GM23248 (cell line): Measurements from ENCODE around the gene ATXN7L3. TPM values are rescaled to one million over a fixed set of nuclear protein-coding genes. Genes with fewer than 3 reads are reported as not detected.
"Not testable (repeated sequence)": the region's sequence is repeated elsewhere in the genome, so short reads cannot be mapped to it uniquely, and the experiment has no call there.

Experiments used
- DNase-seq: peaks from one replicate; pipeline ENCODE4 v3.0.0-alpha.2; 2015
- H2AFZ ChIP-seq: fragments of 200-600 bp; sonication (generic); 2 replicates; pipeline ENCODE4 v1.6.1; 2016; ENCODE audit warnings: antibody characterized with exemption
- H3F3A ChIP-seq: fragments of 200-600 bp; sonication (generic); 2 replicates; pipeline ENCODE4 v1.6.1; 2016; ENCODE audit warnings: mild to moderate bottlenecking, antibody characterized with exemption, mixed run types; ENCODE audit not compliant: insufficient read depth
- H3K27ac ChIP-seq: fragments of 200-600 bp; sonication (generic); 2 replicates; pipeline ENCODE4 v1.5.1; 2016; ENCODE audit warnings: mild to moderate bottlenecking
- H3K27me3 ChIP-seq: fragments of 200-600 bp; sonication (generic); replicated peaks from 2 replicates; pipeline ENCODE4 v1.6.1; 2016; ENCODE audit warnings: mild to moderate bottlenecking; ENCODE audit not compliant: insufficient read depth
- H3K36me3 ChIP-seq: fragments of 200-600 bp; sonication (generic); 2 replicates; pipeline ENCODE4 v1.6.1; 2016; ENCODE audit warnings: low read depth, mild to moderate bottlenecking
- H3K4me1 ChIP-seq: fragments of 200-600 bp; sonication (generic); 2 replicates; pipeline ENCODE4 v1.6.1; 2016; ENCODE audit warnings: mild to moderate bottlenecking; ENCODE audit not compliant: insufficient read depth
- H3K4me2 ChIP-seq: fragments of 200-600 bp; sonication (generic); one replicate; pipeline ENCODE4 v1.6.1; 2016; ENCODE audit warnings: mild to moderate bottlenecking; ENCODE audit not compliant: unreplicated experiment
- H3K4me3 ChIP-seq: fragments of 200-600 bp; sonication (generic); 2 replicates; pipeline ENCODE4 v1.5.1; 2016; ENCODE audit warnings: mild to moderate bottlenecking
- H3K79me2 ChIP-seq: fragments of 200-600 bp; sonication (generic); 2 replicates; pipeline ENCODE4 v1.6.1; 2016; ENCODE audit warnings: mild to moderate bottlenecking; ENCODE audit not compliant: insufficient read depth
- H3K9ac ChIP-seq: fragments of 200-600 bp; sonication (generic); 2 replicates; pipeline ENCODE4 v1.6.1; 2016; ENCODE audit warnings: mild to moderate bottlenecking
- H3K9me2 ChIP-seq: fragments of 200-600 bp; sonication (generic); 2 replicates; pipeline ENCODE4 v1.6.1; 2016; ENCODE audit warnings: mixed run types, mild to moderate bottlenecking, moderate library complexity; ENCODE audit not compliant: insufficient read depth
- H3K9me3 ChIP-seq: fragments of 200-600 bp; sonication (generic); one replicate; pipeline ENCODE4 v1.6.1; 2017; ENCODE audit warnings: low read depth
- H4K20me1 ChIP-seq: fragments of 200-600 bp; sonication (generic); 2 replicates; pipeline ENCODE4 v1.6.0; 2016; ENCODE audit not compliant: insufficient read depth
- EZH2 ChIP-seq: fragments of 200-600 bp; sonication (generic); IDR thresholded peaks from 2 replicates; pipeline ENCODE4 v1.6.1; 2018; ENCODE audit warnings: antibody characterized with exemption, mild to moderate bottlenecking; ENCODE audit not compliant: insufficient read depth, poor library complexity, severe bottlenecking
- EZH2phosphoT487 ChIP-seq: fragments of 200-600 bp; sonication (generic); IDR thresholded peaks from 2 replicates; pipeline ENCODE4 v1.6.1; 2018; ENCODE audit warnings: antibody characterized with exemption, moderate library complexity, mild to moderate bottlenecking, low read depth; ENCODE audit not compliant: insufficient read depth
- WGBS, 2 experiments: methylation state at CpG; one replicate each; pipeline ENCODE4 v1.1.6; 2015 to 2017; ENCODE audit warnings: low lambda C conversion rate in 2 of 2, low coverage in 1 of 2; ENCODE audit errors: missing lambda C conversion rate in 2 of 2; 5-methylcytosine and 5-hydroxymethylcytosine counted together
- in situ Hi-C: fragments of 300-500 bp; cut with MboI; formaldehyde crosslinking; loops from 2 replicates; pipeline ENCODE4 v1.15.0; 2020
- polyA plus RNA-seq: library from polyadenylated mRNA; unstranded; fragments of >200 nt; fragmentation: Nextera tagmentation; extraction: Ambion mirVana; gene quantifications from 2 replicates; pipeline ENCODE4 v1.2.1, GENCODE V29; 2016
- total RNA-seq: library from RNA; depleted of rRNA; stranded (reverse); fragments of >200 nt; shearing (Covaris generic); gene quantifications from 2 replicates; pipeline ENCODE4 v1.2.3, GENCODE V29; 2014

ATXN7L3 gene
- total and polyA plus RNA-seq, 2 experiments from 2014 or later: 9.8 to 60.4 TPM

DNA sequence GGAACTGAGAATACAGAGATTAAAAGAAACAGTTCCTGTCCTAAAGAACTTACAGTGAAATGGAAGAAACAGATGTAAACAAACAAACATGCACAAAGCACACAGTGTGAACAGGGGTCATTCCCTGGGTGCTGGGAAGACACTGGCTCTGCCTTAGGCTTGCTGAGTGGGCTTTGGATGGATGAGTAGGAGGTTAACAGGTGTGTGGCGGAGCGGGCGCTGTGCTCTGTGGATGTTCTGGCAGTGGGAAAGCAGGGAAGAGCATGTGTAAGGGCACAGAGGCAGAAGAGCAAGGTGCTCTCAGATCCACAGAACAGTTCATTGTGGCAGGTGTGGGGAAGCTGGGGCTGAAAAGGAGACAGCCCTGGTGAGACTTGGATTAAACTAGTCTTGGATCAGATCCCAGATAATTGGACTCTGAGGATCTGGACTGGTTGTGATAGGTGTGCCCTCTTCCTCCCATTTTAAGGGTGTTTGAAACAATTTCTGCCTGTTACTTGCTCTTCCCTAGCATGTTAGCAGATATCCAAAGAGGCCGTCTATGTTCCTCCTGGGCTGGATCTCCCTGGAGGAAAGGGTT, 49.8 kb downstream of the ATXN7L3 start:
- H3K9ac ChIP-seq: no peak overlapping the region
- no peaks in the 10 kb centered on the region for H4K20me1 ChIP-seq
- 84 to 91% methylated on average over 4 of the region's 4 CpGs for WGBS, 2 experiments

DNA sequence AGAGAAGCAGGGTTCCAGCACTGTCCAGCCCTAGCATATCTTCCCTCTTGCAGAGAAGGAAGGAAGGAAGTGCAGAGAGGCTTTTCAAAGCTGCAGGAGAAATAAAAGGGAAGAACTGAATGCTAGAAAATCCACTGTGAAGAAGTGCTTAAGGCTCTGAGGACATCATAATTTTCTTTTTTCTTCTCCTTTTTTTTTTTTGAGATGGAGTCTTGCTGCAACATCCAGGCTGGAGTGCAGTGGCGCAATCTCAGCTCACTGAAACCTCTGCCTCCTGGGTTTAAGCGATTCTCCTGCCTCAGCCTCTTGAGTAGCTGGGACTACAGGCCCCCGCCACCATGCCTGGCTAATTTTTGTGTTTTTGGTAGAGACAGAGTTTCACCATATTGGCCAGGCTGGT, 50.6 kb downstream of the ATXN7L3 start:
- H3K9ac ChIP-seq, H3F3A ChIP-seq, H3K9me3 ChIP-seq, H3K4me3 ChIP-seq, H4K20me1 ChIP-seq, H3K36me3 ChIP-seq, H3K9me2 ChIP-seq, H3K4me1 ChIP-seq, in situ Hi-C loops, H3K27me3 ChIP-seq, H3K4me2 ChIP-seq, H3K27ac ChIP-seq, H2AFZ ChIP-seq, DNase-seq: not testable (repeated sequence)
- 97 to 98% methylated on average over 3 of the region's 3 CpGs for WGBS, 2 experiments
- H3K79me2 ChIP-seq: peaks cover 15% of the 10 kb centered on the region; the same call in 1 of the 2 replicates

More for the DNA sequence above, 49.8 kb downstream of the ATXN7L3 start:
- Histone ChIP-seq H3K79me2 (peaks cover 15% of the 10 kb centered on the region; the same call in 1 of the 2 replicates), H3K27ac (no peak overlapping the region), H3K27me3 (no peaks in the 10 kb centered on the region), H3K9me3 (no peaks in the 10 kb centered on the region), H3K4me1 (no peaks in the 10 kb centered on the region), H3K9me2 (no peaks in the 10 kb centered on the region), H3K4me3 (no peak overlapping the region), H3K36me3 (no peaks in the 10 kb centered on the region), H3F3A (peaks cover 6% of the 10 kb centered on the region; the same call in 1 of the 2 replicates), H2AFZ (no peak overlapping the region), H3K4me2 (no peak overlapping the region)
- in situ Hi-C loops: no loop called here
- TF ChIP-seq EZH2phosphoT487 (no peak), EZH2 (no peak)
- DNase-seq: no peak

DNA sequence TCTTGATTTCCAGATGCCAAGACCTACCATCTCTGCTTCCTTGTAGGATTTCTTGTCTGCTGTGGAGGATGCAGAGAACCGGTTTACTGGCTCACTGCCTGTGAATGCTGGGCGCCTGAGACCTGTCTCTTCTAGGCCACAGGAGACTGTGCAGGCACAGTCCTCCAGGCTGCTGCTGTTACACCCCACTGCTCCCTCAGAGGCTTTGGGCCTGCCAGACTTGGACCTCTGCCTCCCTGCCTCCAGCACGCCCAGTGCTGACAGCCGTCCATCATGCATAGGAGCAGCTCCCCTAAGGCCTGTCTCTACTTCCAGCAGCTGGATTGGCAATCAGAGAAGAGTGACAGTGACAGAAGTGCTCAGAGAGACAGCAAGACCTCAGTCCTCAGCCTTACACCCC, 51.9 kb downstream of the ATXN7L3 start:
- Histone ChIP-seq H3K4me3 (no peak overlapping the region), H3K9ac (no peak overlapping the region), H3K27me3 (no peaks in the 10 kb centered on the region), H3K27ac (no peak overlapping the region), H2AFZ (no peak overlapping the region), H3F3A (peaks cover 7% of the 10 kb centered on the region; the same call in 1 of the 2 replicates), H3K79me2 (peaks cover 24% of the 10 kb centered on the region; the same call in 1 of the 2 replicates), H3K9me2 (no peaks in the 10 kb centered on the region), H3K4me2 (no peak overlapping the region), H3K9me3 (no peaks in the 10 kb centered on the region), H4K20me1 (no peaks in the 10 kb centered on the region), H3K36me3 (no peaks in the 10 kb centered on the region), H3K4me1 (no peaks in the 10 kb centered on the region)
- TF ChIP-seq EZH2phosphoT487: no peak
- TF ChIP-seq EZH2: no peak
- in situ Hi-C loops: no loop called here
- 78 to 91% methylated on average over 4 of the region's 4 CpGs for WGBS, 2 experiments
- no peak for DNase-seq

DNA sequence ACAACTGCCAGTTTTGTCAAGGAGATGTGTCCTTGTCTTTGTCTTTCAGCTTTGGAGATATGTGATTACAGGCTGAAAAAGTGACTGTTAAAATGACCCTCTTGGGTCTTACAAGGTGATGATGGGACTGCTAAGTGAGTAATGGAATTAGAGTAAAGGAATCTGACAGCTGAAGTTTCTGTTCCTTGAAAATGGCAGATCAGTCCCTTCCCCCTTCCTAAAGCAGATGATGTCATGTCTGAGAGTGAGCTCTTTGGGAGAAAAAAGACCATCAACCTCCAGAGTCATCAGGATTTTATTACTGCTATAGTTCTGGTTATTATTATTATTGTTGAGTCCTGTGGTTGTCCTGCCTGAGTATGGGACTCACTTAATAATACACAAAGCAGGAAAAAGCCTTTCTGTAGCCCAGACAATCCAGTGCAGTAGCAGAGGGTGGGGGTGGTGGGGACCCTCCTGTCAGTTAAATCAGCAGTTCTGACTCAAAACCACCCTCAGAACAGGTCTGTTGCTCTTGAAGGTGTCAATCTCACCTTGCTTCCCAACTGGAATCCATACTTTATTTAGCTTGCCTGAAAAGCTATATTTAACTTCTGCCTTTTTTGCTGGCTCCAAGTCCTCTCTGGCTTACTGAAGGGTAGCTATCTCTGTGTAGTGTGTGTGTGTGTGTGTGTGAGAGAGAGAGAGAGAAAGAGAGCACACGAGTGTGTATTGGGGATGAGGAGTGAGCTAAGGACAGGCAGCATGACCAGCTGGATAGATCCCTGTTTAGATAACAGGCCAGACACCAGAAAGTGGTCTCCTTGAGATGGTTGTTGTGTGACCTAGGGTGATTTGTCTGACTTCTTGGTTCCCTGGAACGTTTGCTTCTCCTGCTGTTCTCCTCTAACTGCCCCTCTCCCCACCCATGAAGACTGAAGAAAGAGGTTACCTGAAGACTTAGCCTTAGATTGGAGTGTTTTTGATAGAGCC, 53.0 kb downstream of the ATXN7L3 start:
- Histone ChIP-seq H3K4me1 (no peaks in the 10 kb centered on the region), H3K27me3 (no peaks in the 10 kb centered on the region), H3K9me2 (no peaks in the 10 kb centered on the region), H3K9ac (no peak overlapping the region), H4K20me1 (no peaks in the 10 kb centered on the region), H3F3A (peaks cover 10% of the 10 kb centered on the region; the same call in 1 of the 2 replicates), H3K9me3 (no peaks in the 10 kb centered on the region), H3K4me3 (no peak overlapping the region), H2AFZ (no peak overlapping the region), H3K4me2 (no peak overlapping the region), H3K27ac (no peak overlapping the region), H3K36me3 (no peaks in the 10 kb centered on the region), H3K79me2 (peaks cover 20% of the 10 kb centered on the region; the same call in 1 of the 2 replicates)
- TF ChIP-seq EZH2phosphoT487: no peak
- TF ChIP-seq EZH2: no peak
- in situ Hi-C loops: no loop called here
- no peak for DNase-seq
- 35 to 57% methylated on average over 2 of the region's 2 CpGs for WGBS, 2 experiments
